ENCODE measurements around the gene NTM.

DNA sequence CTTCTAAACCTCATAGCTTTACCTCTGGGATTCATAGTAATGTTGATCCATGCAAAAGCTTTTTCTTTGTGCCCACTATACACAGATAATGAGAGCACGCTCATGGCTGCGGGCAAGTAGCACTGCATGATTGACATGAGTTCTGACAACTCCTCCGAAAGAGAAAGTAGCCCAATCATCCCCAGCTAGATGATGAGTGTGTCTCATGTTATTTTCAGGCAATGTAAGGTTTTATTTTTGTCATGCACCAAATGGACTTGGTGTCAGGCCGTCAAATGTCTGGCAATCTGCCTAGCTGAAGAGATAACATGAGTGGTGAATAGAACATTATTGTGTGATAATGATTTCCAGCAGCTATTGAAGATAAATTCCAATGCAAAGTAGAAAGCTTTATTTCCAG, 662.6 kb downstream of the NTM start:
- TF ChIP-seq CTCF (IDR thresholded peaks at IDR 0.05; ENCODE audit: low read length) (no peak), EZH2 (IDR thresholded peaks at IDR 0.05; ENCODE audit: borderline replicate concordance, low read length) (no peak)

Data from OCI-LY1 (cell line).